Kidney (tissue), 14 donors: ENCODE results near the gene PSMC1. TPM values are rescaled to one million over a fixed set of nuclear protein-coding genes. Genes with fewer than 3 reads are reported as not detected.

ENCODE experiments used
- DNase-seq, 5 donors: peaks; one replicate each; pipeline ENCODE4 v3.0.0-alpha.2; 2013 to 2020
- FAIRE-seq: peaks from 2 replicates; lab custom pipeline; 2012; peaks lifted over from hg19 to GRCh38; lab: Jason Lieb, UNC
- H3K27ac ChIP-seq, 2 donors: one replicate each; pipeline ENCODE4 v1.7.0; 2013; ENCODE audit warnings: low read depth in 2 of 2, low read length in 2 of 2, inconsistent platforms in 1 of 2
- H3K27me3 ChIP-seq: one replicate; pipeline ENCODE4 v1.7.1; 2013; ENCODE audit warnings: low read length, inconsistent platforms; ENCODE audit not compliant: control insufficient read depth, insufficient read depth
- H3K36me3 ChIP-seq, 3 donors: one replicate each; pipeline versions ENCODE4 v1.7.0 to v1.7.1; 2013; ENCODE audit warnings: low read length in 3 of 3, control low read depth in 1 of 3, inconsistent platforms in 1 of 3; ENCODE audit not compliant: insufficient read depth in 3 of 3, control insufficient read depth in 2 of 3
- H3K4me1 ChIP-seq, 3 donors: one replicate each; pipeline versions ENCODE4 v1.7.0 to v1.7.1; 2013; ENCODE audit warnings: low read length in 3 of 3, inconsistent platforms in 1 of 3, low read depth in 1 of 3; ENCODE audit not compliant: control insufficient read depth in 2 of 3, insufficient read depth in 2 of 3
- H3K4me3 ChIP-seq, 3 donors: one replicate each; pipeline versions ENCODE4 v1.7.0 to v1.8.1; 2013; ENCODE audit warnings: low read length in 3 of 3, control low read depth in 1 of 3, inconsistent platforms in 1 of 3
- H3K9ac ChIP-seq, 3 donors: one replicate each; pipeline versions ENCODE4 v1.7.0 to v1.7.1; 2013; ENCODE audit warnings: low read length in 3 of 3, control low read depth in 1 of 3, inconsistent platforms in 1 of 3
- H3K9me3 ChIP-seq, 3 donors: one replicate each; pipeline versions ENCODE4 v1.7.0 to v1.7.1; 2013; ENCODE audit warnings: low read length in 3 of 3, control low read depth in 1 of 3, inconsistent platforms in 1 of 3; ENCODE audit not compliant: control insufficient read depth in 2 of 3, insufficient read depth in 1 of 3
- intact Hi-C: fragments of 100-400 bp; cut with DNase I; formaldehyde crosslinking; loops from one replicate; pipeline ENCODE4 v1.11.1; 2022
- polyA plus RNA-seq: library from polyadenylated mRNA; stranded (reverse); fragments of 350-450 nt; fragmentation: Illumina TruSeq; extraction: RNeasy Lipid Tissue Mini Kit (QIAGEN cat#74804); gene quantifications from one replicate; pipeline ENCODE4 v1.2.3, GENCODE V29; 2014; ENCODE audit warnings: low read depth, low replicate concordance; ENCODE audit not compliant: insufficient read depth
- total RNA-seq: library from RNA; stranded (reverse); fragmentation: NEBNext Ultra II Directional; extraction: Animal tissue kit (Norgen Biotek cat#: 25700); gene quantifications from one replicate; pipeline ENCODE4 v1.2.1, GENCODE V29; 2021
- TF ChIP-seq, protein P1 (sequence below): IDR thresholded peaks from 3 replicates; pipeline ENCODE4 v1.5.1; 2012; ENCODE audit warnings: mild to moderate bottlenecking, moderate library complexity, borderline replicate concordance; ENCODE audit not compliant: insufficient read depth; ENCODE audit errors: extremely low read depth
- donor health status: control.
- donor health status: control.
- donor health status: control.
- donor health status: control.
- donor health status: control.
- donor health status: DM: yes; HTN: yes; CAD: no.
- donor health status: Normal renal cell carcinoma (clear cell type).

PSMC1 gene
- total and polyA plus RNA-seq, 2 donors from 2014 or later: 88.9 to 172 TPM

DNA sequence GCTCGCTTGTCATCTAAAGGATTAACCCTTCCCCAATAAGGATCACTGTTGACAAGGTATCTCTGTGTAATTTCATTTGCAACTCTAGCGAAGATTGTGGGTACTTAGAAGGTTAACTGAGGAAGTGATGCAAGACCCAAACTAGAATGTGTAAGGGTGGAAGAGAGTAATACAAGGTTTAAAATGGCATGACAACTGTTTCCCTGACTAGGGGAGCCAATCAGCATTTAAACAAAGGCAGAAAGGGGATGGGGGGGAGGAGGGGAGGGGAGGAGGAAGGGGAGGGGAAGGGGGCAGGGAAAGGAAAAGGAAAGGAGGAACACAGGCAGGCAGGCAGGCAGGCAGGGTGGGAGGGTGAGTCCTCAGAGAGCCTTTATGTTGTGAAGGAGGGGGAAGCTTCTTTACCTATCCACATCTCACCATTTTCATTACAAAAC, 44.3 kb downstream of the PSMC1 start:
- H3K9me3 ChIP-seq: no peaks in the 10 kb centered on the region
- H3K27ac ChIP-seq: no peak overlapping the region
- no peak overlapping the region for H3K4me3 ChIP-seq
- H3K9ac ChIP-seq: no peak overlapping the region
- DNase-seq: no peak
- intact Hi-C loops: no loop called here
- peaks cover 5 to 14% (median 11%) of the 10 kb centered on the region in 3 donors for H3K36me3 ChIP-seq
- peaks cover 2 to 10% (median 5%) of the 10 kb centered on the region in 3 donors for H3K4me1 ChIP-seq
- FAIRE-seq: no peak
- TF ChIP-seq, protein P1, sequence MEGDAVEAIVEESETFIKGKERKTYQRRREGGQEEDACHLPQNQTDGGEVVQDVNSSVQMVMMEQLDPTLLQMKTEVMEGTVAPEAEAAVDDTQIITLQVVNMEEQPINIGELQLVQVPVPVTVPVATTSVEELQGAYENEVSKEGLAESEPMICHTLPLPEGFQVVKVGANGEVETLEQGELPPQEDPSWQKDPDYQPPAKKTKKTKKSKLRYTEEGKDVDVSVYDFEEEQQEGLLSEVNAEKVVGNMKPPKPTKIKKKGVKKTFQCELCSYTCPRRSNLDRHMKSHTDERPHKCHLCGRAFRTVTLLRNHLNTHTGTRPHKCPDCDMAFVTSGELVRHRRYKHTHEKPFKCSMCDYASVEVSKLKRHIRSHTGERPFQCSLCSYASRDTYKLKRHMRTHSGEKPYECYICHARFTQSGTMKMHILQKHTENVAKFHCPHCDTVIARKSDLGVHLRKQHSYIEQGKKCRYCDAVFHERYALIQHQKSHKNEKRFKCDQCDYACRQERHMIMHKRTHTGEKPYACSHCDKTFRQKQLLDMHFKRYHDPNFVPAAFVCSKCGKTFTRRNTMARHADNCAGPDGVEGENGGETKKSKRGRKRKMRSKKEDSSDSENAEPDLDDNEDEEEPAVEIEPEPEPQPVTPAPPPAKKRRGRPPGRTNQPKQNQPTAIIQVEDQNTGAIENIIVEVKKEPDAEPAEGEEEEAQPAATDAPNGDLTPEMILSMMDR: no peak
- H3K27me3 ChIP-seq: no peaks in the 10 kb centered on the region

DNA sequence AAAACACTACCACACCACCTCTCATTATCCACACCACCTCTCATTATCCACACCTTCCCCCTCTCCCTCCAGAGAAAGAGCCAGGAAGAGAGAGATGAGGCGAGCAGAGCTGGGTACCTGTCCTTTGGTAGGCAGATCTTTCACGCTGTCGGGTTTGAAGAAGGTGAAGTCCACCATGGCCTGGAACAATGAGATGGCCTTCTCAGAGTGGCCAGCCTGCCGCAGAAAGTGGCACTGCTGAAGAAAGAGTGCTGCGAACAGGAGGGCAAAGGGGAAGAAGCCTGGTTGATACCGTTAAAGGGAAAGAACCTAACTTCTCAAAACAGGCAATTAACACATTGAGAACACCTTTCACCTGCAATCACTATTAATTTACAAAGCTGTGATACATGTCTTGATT, 44.8 kb downstream of the PSMC1 start:
- intact Hi-C loops: no loop called here
- Histone ChIP-seq H3K9ac (no peak overlapping the region), H3K4me3 (no peak overlapping the region), H3K27me3 (no peaks in the 10 kb centered on the region), H3K9me3 (no peaks in the 10 kb centered on the region), H3K36me3 (peaks cover 5 to 14% (median 11%) of the 10 kb centered on the region in 3 donors), H3K27ac (no peak overlapping the region), H3K4me1 (peaks cover 2 to 10% (median 5%) of the 10 kb centered on the region in 3 donors)
- FAIRE-seq (no peak), DNase-seq (no peak)
- TF ChIP-seq, protein P1: no peak

DNA sequence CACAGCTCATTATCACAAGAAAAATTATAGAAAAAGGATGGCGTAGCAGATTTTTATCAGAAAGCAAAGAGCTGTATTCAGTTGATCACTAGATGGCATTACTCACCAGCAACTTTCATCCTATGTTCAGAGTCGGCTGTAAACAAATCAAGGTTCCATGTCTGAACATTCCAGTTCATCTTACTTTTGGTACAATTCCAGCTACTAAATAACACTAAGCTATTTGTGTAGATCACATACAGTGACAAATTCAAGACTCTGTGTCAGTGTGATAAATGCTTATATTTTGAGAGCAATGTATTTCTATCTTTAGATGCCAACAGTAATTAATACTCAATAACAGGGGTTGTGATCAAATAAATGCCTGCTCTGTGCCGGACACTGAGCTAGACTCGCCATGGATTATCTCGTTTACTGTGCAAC, 45.3 kb downstream of the PSMC1 start:
- intact Hi-C loops: no loop called here
- no peaks in the 10 kb centered on the region for H3K27me3 ChIP-seq
- H3K4me3 ChIP-seq: no peak overlapping the region
- H3K9ac ChIP-seq: no peak overlapping the region
- peak; percentile 83 for FAIRE-seq
- H3K4me1 ChIP-seq: peaks cover 2 to 10% (median 5%) of the 10 kb centered on the region in 3 donors
- peak in 2 of 5 donors; percentile 59 to 79 for DNase-seq
- H3K36me3 ChIP-seq: peaks cover 5 to 12% (median 11%) of the 10 kb centered on the region in 3 donors
- H3K9me3 ChIP-seq: no peaks in the 10 kb centered on the region
- H3K27ac ChIP-seq: peak overlapping the region; percentile 1 to 29
- TF ChIP-seq, protein P1: peak; percentile 55
